GM21786 (cell line): ENCODE data around the gene SLC5A10.
"Not testable (repeated sequence)": the region's sequence is repeated elsewhere in the genome, so short reads cannot be mapped to it uniquely, and the experiment has no call there.

Source experiments
- ATAC-seq: cut with Tn5 transposase; IDR thresholded peaks from one replicate; pipeline ENCODE4 v1.9.1; 2021; ENCODE audit not compliant: unreplicated experiment

SLC5A10 gene

GRCh38 chr17:19038730-19039129 is 86.8 kb downstream of the SLC5A10 start:
- ATAC-seq: not testable (repeated sequence)

- not testable (repeated sequence) for ATAC-seq
Observed at GRCh38 chr17:19040350-19040749, 88.4 kb downstream of the SLC5A10 start.

- ATAC-seq: not testable (repeated sequence)
Observed at GRCh38 chr17:19041871-19042270, 89.9 kb downstream of the SLC5A10 start.

- ATAC-seq: not testable (repeated sequence)
Observed at GRCh38 chr17:19042369-19042768, 90.4 kb downstream of the SLC5A10 start.

GRCh38 chr17:19043032-19043431 is 91.1 kb downstream of the SLC5A10 start:
- peak; percentile 32 for ATAC-seq

- ATAC-seq: not testable (repeated sequence)
Observed at GRCh38 chr17:19044643-19045042, 92.7 kb downstream of the SLC5A10 start.

GRCh38 chr17:19046782-19047375 is 94.9 kb downstream of the SLC5A10 start, which contains the start of gene GRAP:
TSS of gene GRAP (minus strand) at chr17:19046957. CDS start at chr17:19046926, 31 bp downstream.
- ATAC-seq: not testable (repeated sequence)

GRCh38 chr17:19047510-19047909 is 95.5 kb downstream of the SLC5A10 start:
- ATAC-seq: not testable (repeated sequence)

GRCh38 chr17:19048826-19049225 is 96.9 kb downstream of the SLC5A10 start:
- not testable (repeated sequence) for ATAC-seq

GRCh38 chr17:19055447-19055846 is 103.5 kb downstream of the SLC5A10 start:
- ATAC-seq: not testable (repeated sequence)

GRCh38 chr17:19062009-19062717 is 110.2 kb downstream of the SLC5A10 start:
- peak; percentile 30 for ATAC-seq

GRCh38 chr17:19062718-19063325 is 110.9 kb downstream of the SLC5A10 start:
- ATAC-seq: peak; percentile 52

- peak; percentile 12 for ATAC-seq
Observed at GRCh38 chr17:19063326-19063956, 111.5 kb downstream of the SLC5A10 start.

GRCh38 chr17:19064378-19064777 is 112.4 kb downstream of the SLC5A10 start:
- not testable (repeated sequence) for ATAC-seq

GRCh38 chr17:19070318-19071168 is 118.6 kb downstream of the SLC5A10 start:
- ATAC-seq: peak; percentile 72
